Activated CD8-positive, alpha-beta memory T cell treated with anti-CD3 and anti-CD28 coated beads, Interleukin-2, amount 50 U/mL, for 4 hours (primary cell): ENCODE results near the gene ASB13.

Source experiments
- DNase-seq: peaks from one replicate; pipeline ENCODE4 v3.0.0-alpha.2; 2020

Gene ASB13

DNA sequence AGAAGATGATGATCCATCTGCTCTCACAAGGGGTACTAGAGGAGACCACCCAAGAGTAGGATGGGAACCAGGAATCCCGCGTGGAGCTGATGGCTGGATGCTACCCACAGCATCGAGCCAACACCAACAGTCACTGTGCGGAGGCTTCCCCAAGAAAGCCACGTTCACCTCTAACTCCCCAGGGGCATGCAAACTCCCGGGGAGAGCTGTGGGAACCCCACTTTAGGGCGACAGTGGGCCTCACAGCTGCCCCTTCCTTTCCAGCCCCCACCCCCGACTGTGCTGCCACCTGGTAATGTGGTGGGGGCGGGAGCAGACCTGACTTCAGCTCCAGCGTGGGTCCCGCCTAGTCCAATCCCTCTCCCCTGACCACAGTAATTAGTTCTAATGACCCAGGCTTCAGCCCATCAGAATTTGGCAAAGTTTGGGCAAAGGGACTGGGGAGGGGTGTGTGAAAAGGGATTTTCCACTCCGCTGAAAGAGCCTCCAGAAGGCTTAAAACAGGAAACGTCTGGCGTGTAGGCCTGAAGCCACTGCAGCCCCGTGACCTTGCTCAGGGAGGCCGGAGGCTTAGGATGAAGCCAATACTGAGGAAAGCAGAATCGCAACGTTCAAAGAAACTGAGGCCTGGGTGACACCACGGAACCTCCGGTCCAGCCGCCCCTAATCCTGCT, 20.3 kb downstream of the ASB13 start:
- DNase-seq = no peak

DNA sequence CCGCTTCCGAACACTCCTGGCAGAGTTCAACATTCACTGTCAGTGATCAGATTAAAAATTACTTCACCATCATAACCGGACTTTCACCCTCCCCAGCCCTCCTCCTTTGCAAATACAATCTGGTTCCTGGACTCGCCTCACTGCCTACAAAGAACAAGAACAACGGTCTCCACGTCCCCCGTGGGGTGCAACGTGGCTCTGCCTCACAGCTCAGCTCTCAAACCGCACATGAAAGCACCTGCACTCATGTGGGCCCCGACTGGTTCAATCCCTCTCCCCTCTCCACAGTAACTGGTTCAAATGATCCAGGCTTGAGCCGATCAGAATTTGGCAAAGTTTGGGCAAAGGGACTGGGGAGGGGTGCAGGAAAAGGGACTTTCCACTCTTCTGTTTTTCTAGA, 21.0 kb downstream of the ASB13 start:
- no peak for DNase-seq

DNA sequence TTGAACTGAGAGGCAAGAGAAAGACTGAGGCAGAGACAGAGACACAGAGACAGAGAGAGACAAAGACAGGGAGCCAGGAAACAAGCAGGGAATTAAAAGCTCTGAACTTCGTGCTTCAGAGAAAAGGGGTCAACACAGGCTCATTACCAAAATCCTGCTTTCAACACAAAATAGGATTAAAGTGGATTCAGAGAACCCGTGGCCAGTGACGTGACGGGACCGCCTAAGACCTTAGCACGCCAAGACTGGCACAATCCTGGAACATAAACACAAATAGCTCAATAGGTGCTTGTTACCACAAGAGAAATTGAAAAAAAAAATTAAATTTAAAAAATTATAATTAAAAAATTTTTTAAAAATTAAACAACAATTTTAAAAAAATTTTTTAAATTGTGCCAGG, 21.5 kb downstream of the ASB13 start:
- no peak for DNase-seq

DNA sequence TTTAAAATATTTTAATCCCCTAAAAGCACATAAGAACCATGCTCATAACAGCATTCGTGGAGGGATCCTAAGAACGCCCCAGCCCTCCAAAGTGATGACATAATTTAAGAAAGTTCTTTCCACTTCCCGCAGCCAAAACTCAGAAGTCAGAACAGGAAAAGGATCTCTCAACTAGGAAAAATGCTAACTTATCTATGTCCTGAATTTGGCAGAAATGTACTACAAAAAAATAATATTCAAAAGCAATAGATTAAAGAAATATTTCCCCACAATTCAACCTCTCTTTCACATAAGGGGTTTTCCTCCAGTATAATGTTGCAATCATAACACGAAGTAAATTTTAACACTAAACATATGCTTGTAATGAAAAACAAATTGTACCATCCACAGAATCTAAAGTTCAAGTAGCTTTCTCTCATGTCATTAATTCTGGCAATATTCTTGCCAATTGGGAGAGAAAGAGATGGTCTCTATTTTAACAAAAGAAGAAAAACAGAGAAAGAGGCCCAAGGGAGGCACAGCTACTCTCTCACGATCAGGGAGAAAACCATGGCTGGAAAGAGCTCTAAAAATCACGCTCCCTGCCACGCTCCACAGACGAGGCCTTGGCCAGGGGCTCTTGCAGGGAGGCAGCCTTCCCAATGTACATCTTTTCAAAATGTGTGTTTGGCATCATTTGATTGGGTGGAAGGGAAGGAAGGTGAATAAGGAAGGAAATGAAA, 22.9 kb downstream of the ASB13 start:
- DNase-seq = no peak

DNA sequence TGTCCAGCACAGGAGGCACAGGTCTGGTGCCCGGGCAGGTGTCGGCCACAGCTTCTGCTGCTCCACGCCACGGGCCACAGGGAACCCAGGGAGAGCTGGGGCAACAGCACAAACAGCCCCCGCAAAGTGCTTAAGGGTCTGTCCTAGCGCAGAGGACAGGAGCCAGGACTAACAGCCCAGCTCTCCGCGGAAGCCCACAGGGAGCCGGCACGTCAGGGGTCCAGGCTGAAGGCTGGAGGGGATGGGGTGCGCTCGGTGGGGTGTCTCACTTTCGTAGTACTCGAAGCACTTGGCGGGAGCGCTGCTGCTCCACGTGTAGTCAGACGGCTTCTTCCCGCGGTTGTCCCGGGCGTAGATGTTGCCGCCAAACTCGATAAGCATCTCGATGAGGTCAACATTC, 24.9 kb downstream of the ASB13 start:
- DNase-seq = no peak

- no peak for DNase-seq
Observed at GRCh38 chr10:5640501-5640900, 25.9 kb downstream of the ASB13 start.

- DNase-seq = no peak
Observed at GRCh38 chr10:5640036-5640435, 26.4 kb downstream of the ASB13 start.

- no peak for DNase-seq
Observed at GRCh38 chr10:5639066-5639465, 27.3 kb downstream of the ASB13 start.

DNA sequence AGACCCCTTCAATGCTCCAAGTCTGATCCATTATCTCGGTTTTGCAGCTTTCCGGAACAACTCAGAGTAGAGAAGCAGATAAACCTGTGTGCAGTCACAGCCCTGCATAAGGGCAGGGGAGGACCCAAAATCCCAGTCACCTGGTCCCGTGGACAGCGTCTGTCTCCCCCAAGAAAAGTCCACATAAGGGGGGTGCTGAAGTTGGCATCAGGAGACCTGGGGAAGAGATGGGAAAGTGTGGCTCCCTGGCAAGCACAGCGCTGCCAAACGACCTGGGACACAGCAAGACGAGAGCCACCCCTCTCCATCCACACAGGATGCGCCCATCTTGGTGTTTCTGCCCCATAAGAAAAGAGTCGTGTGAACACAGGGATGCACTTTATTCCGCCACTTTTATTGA, 27.9 kb downstream of the ASB13 start:
- DNase-seq = no peak

DNA sequence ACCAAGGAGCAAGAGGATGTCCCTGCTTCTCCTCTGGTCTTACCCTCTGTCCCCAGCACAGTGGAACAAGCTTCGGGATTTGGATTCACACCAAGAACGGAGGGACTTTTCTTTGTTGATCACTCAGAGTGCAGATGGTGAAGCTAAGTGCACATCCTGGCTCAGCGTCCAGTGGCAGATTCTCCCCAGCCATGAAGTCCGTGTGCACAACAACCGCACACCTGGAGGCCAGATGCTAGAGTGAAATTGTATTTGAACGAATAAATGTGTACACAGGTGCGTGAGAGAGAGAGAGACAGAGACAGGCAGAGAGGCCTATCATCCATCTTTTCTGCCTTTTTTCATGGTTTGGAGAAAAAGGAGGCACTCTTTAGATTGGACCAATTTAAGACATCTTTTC, 31.5 kb downstream of the ASB13 start:
- no peak for DNase-seq

GRCh38 chr10:5633166-5633749, 33.1 kb downstream of the ASB13 start:
- DNase-seq = no peak

GRCh38 chr10:5632446-5632845, 33.9 kb downstream of the ASB13 start:
- DNase-seq = no peak

GRCh38 chr10:5631936-5632335, 34.5 kb downstream of the ASB13 start:
- no peak for DNase-seq

- DNase-seq = no peak
Observed at GRCh38 chr10:5630112-5630436, 36.3 kb downstream of the ASB13 start.

DNA sequence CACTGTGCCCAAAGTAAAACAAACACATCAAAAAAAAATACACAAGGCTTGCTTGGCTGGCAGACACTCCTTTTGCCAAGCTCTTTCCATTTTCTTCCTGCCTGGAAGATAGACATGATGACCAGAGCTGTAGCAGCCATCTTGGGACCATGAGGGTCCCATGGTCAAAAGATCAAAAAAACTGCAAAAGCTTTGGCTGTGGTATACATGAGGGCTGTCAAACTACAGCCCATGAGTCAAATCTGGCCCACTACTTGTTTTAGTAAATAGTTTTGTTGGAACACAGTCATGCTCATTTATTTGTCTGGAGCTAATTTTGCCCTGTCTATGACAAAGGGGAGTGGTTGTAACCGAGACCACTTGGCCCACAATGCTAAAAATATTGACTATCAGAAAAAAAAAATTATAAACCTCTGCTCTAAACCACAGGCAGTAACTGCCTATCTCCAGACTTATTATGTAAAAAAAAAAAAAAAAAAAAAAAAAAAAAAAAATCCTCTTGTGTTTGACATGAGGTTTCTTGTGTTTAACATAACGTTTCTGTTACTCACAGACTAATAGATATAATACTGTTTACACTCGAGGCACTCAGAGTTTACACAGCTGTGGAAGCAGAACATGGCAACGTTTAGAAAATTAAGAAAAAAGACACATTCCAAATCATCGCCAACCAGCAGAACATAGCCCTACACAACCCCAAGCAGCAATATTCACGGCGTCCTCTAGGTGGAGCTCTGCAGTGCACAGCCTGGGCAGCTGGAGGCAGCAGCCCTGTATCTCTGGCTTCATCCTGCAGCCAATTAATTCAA, 36.9 kb downstream of the ASB13 start:
- peak; percentile 86 for DNase-seq

GRCh38 chr10:5628451-5629302, 37.7 kb downstream of the ASB13 start:
- DNase-seq = no peak

- no peak for DNase-seq
Observed at GRCh38 chr10:5627486-5628044, 38.8 kb downstream of the ASB13 start.

DNA sequence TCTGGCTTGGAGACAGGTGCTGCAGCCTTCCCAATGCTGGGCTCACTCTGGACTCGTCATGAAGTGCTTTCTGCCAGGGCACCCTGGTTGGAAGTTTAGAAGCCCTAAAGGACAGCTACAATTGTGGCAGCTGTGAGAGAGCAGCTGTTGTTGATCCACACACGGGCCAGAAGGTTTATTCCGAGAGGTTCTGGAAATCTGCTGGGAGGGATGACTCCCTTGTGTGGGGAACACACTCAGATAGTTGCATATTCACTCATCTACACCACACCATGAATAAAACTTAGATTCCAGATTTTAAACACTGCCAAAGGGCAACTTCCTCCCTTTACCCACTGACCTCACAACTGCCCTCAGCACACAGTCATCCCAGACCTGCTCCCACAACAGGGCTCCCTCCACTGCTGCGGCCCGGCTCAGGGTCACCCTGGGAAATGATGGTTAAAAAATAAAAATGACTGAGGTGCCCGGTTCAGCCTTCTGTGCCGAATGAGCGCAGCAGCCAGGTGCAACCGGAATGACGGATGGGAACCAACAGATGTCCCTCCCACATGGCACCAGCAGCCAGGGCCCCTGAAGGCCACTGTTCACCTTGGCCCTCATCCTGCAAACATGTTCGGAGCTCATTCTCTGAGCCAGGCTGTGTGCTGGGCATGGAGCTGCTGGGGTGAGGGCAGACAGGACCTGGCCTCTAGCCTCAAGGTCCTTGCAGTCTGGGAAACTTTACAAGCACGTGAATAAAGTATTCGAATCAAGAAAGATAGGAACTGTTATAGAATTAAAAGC, 40.2 kb downstream of the ASB13 start:
- DNase-seq = no peak

DNA sequence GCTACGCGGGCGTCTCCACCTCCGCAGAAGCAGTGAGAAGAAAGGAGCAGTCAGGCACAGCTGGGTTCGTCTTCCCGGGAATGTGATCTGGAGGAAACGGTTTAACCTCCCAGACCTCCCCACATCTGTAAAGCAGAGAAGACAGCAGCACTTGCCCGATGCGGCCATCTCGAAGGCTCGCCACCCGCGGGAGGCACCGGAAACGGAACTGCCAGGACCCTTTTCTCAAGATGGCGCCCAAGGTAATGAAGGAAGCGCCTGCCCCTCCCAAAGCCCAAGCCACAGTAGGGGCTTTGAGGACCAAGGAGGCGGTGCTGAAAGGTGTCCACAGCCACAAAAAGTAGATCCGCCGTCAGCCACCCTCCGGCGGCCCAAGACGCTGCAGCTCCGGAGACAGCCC, 41.7 kb downstream of the ASB13 start:
- no peak for DNase-seq

GRCh38 chr10:5623081-5623748, 43.2 kb downstream of the ASB13 start:
- DNase-seq = peak; percentile 80
